A549 (cell line): ENCODE results near the gene RBFOX1. TPM values are rescaled to one million over a fixed set of nuclear protein-coding genes. Genes with fewer than 3 reads are reported as not detected.

Experiments
- ATAC-seq, 2 experiments: fragments of 200-7000 bp in 1 of 2; fragments of >200 bp in 1 of 2; cut with Nextera tagmentation in 1 of 2; cut with Tn5 transposase in 1 of 2; 3 replicates each; pipeline versions ENCODE4 v1.8.0 to v1.9.1; 2018 to 2020; ENCODE audit warnings: mild to moderate bottlenecking in 1 of 2, moderate library complexity in 1 of 2
- CTCF ChIA-PET: fragments of 300-600 bp; sonication (Branson Sonifier 250); formaldehyde crosslinking; extraction: SDS; loops from one replicate; lab custom pipeline; 2021; ENCODE audit warnings: antibody characterized with exemption, inconsistent platforms; lab: Yijun Ruan, JAX
- POLR2A ChIA-PET: fragments of 350-600 bp; formaldehyde crosslinking; extraction: SDS; loops from one replicate; lab custom pipeline; 2021; ENCODE audit warnings: antibody characterized with exemption, inconsistent platforms; lab: Yijun Ruan, JAX
- DNase-seq, 2 experiments: peaks; one replicate each; pipeline versions ENCODE4 v3.0.0 to v3.0.0-alpha.2; 2011 to 2016; ENCODE audit warnings: low read depth in 1 of 2, low spot score in 1 of 2
- FAIRE-seq: peaks from 2 replicates; lab custom pipeline; 2011; peaks lifted over from hg19 to GRCh38; lab: Jason Lieb, UNC
- H3K27ac ChIP-seq, 2 experiments: fragments of >200 bp; sonication (Bioruptor Twin); formaldehyde crosslinking; 3 replicates each; pipeline ENCODE4 v1.5.1; 2016 to 2017
- H3K4me1 ChIP-seq: fragments of >200 bp; sonication (Bioruptor Twin); formaldehyde crosslinking; 3 replicates; pipeline ENCODE4 v1.6.1; 2016
- H3K4me2 ChIP-seq: fragments of >200 bp; sonication (Bioruptor Twin); formaldehyde crosslinking; 3 replicates; pipeline ENCODE4 v1.6.1; 2016
- H3K4me3 ChIP-seq: fragments of >200 bp; sonication (Bioruptor Twin); formaldehyde crosslinking; 3 replicates; pipeline ENCODE4 v1.5.1; 2016
- H3K9me3 ChIP-seq: fragments of >200 bp; sonication (Bioruptor Twin); formaldehyde crosslinking; 3 replicates; pipeline ENCODE4 v1.6.1; 2016
- ATOH8 ChIP-seq: fragments of 250-450 bp; sonication (Bioruptor Pico); IDR thresholded peaks from 2 replicates; pipeline ENCODE4 v1.5.0; 2020; ENCODE audit warnings: low read depth, mild to moderate bottlenecking, moderate library complexity
- BCL3 ChIP-seq: fragments of >200 bp; sonication (Bioruptor Twin); formaldehyde crosslinking; IDR thresholded peaks from 3 replicates; pipeline ENCODE4 v1.6.1; 2016
- BHLHE40 ChIP-seq: IDR thresholded peaks from 2 replicates; pipeline ENCODE4 v1.6.1; 2012; ENCODE audit warnings: low read depth, low read length, inconsistent platforms
- CBX8 ChIP-seq: fragments of 200-600 bp; sonication (generic); IDR thresholded peaks from 2 replicates; pipeline ENCODE4 v1.6.1; 2016
- CEBPB ChIP-seq, 2 experiments: fragments of >200 bp in 1 of 2; sonication (Bioruptor Twin) in 1 of 2; formaldehyde crosslinking in 1 of 2; IDR thresholded peaks; 2 replicates each; pipeline ENCODE4 v1.6.1; 2012 to 2016
- EHMT2 ChIP-seq: fragments of 200-600 bp; sonication (generic); IDR thresholded peaks from 2 replicates; pipeline ENCODE4 v1.6.1; 2016; ENCODE audit warnings: antibody characterized with exemption, low read depth, mild to moderate bottlenecking, moderate library complexity
- ESRRA ChIP-seq: fragments of 150-350 bp; IDR thresholded peaks from 2 replicates; pipeline ENCODE4 v1.6.1; 2014; ENCODE audit warnings: mild to moderate bottlenecking, low read length, borderline replicate concordance
- FOSL2 ChIP-seq, 2 experiments: fragments of 450-650 bp in 1 of 2; fragments of >200 bp in 1 of 2; sonication (Bioruptor Twin) in 1 of 2; formaldehyde crosslinking; IDR thresholded peaks; 2 replicates each; pipeline versions ENCODE4 v1.5.0 to v1.6.1; 2016 to 2020; ENCODE audit warnings: mild to moderate bottlenecking in 1 of 2, moderate library complexity in 1 of 2
- HES2 ChIP-seq: fragments of >200 bp; sonication (Bioruptor Twin); formaldehyde crosslinking; IDR thresholded peaks from 2 replicates; pipeline ENCODE4 v1.6.1; 2016
- HEYL ChIP-seq: fragments of 250-450 bp; sonication (Bioruptor Pico); IDR thresholded peaks from 2 replicates; pipeline ENCODE4 v1.8.0; 2021; ENCODE audit warnings: mild to moderate bottlenecking, moderate library complexity
- HOXB5 ChIP-seq: fragments of 250-450 bp; sonication (Bioruptor Pico); IDR thresholded peaks from 2 replicates; pipeline ENCODE4 v1.5.0; 2020; ENCODE audit warnings: mild to moderate bottlenecking, moderate library complexity
- JUN ChIP-seq, 2 experiments: fragments of >200 bp; sonication (Bioruptor Twin); formaldehyde crosslinking; IDR thresholded peaks; 2 replicates in 1 of 2; 3 replicates in 1 of 2; pipeline ENCODE4 v1.6.1; 2016 to 2017
- KDM1A ChIP-seq: fragments of 200-600 bp; sonication (generic); IDR thresholded peaks from 2 replicates; pipeline ENCODE4 v1.6.1; 2016; ENCODE audit warnings: low read depth, mild to moderate bottlenecking
- KDM5A ChIP-seq: fragments of 200-600 bp; sonication (generic); IDR thresholded peaks from 2 replicates; pipeline ENCODE4 v1.6.1; 2016; ENCODE audit warnings: antibody characterized with exemption, mild to moderate bottlenecking
- MAFK ChIP-seq: fragments of 450-650 bp; IDR thresholded peaks from 2 replicates; pipeline ENCODE4 v1.6.1; 2014; ENCODE audit not compliant: partially characterized antibody
- MAZ ChIP-seq: fragments of 150-350 bp; IDR thresholded peaks from 2 replicates; pipeline ENCODE4 v1.6.1; 2014; ENCODE audit warnings: antibody characterized with exemption, low read depth, low read length, borderline replicate concordance
- NFE2L2 ChIP-seq: fragments of 150-350 bp; conservative IDR thresholded peaks from 2 replicates; pipeline ENCODE4 v1.6.1; 2014; ENCODE audit warnings: low read length
- PBX3 ChIP-seq: IDR thresholded peaks from 2 replicates; pipeline ENCODE4 v1.6.1; 2012
- PHF8 ChIP-seq: fragments of 200-600 bp; sonication (generic); IDR thresholded peaks from 2 replicates; pipeline ENCODE4 v1.6.1; 2016; ENCODE audit warnings: low read depth, mild to moderate bottlenecking, antibody characterized with exemption, moderate library complexity, borderline replicate concordance
- RAD21 ChIP-seq, 2 experiments: fragments of >200 bp in 1 of 2; sonication (Bioruptor Twin) in 1 of 2; formaldehyde crosslinking in 1 of 2; IDR thresholded peaks in 1 of 2; conservative IDR thresholded peaks in 1 of 2; 2 replicates in 1 of 2; 3 replicates in 1 of 2; pipeline ENCODE4 v1.6.1; 2012 to 2018; ENCODE audit warnings: inconsistent platforms in 1 of 2
- RCOR1 ChIP-seq: fragments of 150-350 bp; IDR thresholded peaks from 2 replicates; pipeline ENCODE4 v1.6.1; 2014; ENCODE audit warnings: antibody characterized with exemption, low read length, low read depth
- RFX5 ChIP-seq: fragments of 450-650 bp; IDR thresholded peaks from 2 replicates; pipeline ENCODE4 v1.7.1; 2014; ENCODE audit warnings: antibody characterized with exemption, mild to moderate bottlenecking, moderate library complexity
- SMC3 ChIP-seq: fragments of >200 bp; sonication (Bioruptor Twin); formaldehyde crosslinking; IDR thresholded peaks from 3 replicates; pipeline ENCODE4 v1.6.1; 2018; ENCODE audit warnings: inconsistent platforms
- SREBF2 ChIP-seq: fragments of 450-650 bp; IDR thresholded peaks from 2 replicates; pipeline ENCODE4 v1.6.1; 2014; ENCODE audit warnings: mild to moderate bottlenecking, moderate library complexity
- TP53 ChIP-seq: fragments of 250-450 bp; sonication (Bioruptor Pico); IDR thresholded peaks from 2 replicates; pipeline ENCODE4 v1.5.0; 2021; ENCODE audit warnings: mild to moderate bottlenecking, moderate library complexity
- ZNF302 ChIP-seq: fragments of 250-450 bp; sonication (Bioruptor Pico); IDR thresholded peaks from 2 replicates; pipeline ENCODE4 v1.9.0; 2021; ENCODE audit warnings: inconsistent platforms, mild to moderate bottlenecking, moderate library complexity
- WGBS: methylation state at CpG from one replicate; pipeline ENCODE4 v1.1.6; 2017; ENCODE audit errors: missing lambda C conversion rate; 5-methylcytosine and 5-hydroxymethylcytosine counted together
- polyA plus RNA-seq, 4 experiments: library from polyadenylated mRNA; depleted of rRNA in 3 of 4; stranded (reverse); fragments of >200 nt; fragmentation: RNase III in 1 of 4; extraction: RNeasy Plus Mini Kit Qiagen cat#74134 plus additional on column Dnase treatment in 1 of 4; gene quantifications; 2 replicates in 3 of 4; 3 replicates in 1 of 4; pipeline ENCODE4 v1.2.3, GENCODE V29; 2011 to 2017

Gene RBFOX1
- polyA plus RNA-seq, 2 of the 4 experiments (the other 2 are of a cell fraction), result not detected

- FAIRE-seq (no peak), ATAC-seq (no peak)
- Histone ChIP-seq H3K4me2 (no peak overlapping the region), H3K4me3 (no peak overlapping the region), H3K9me3 (no peaks in the 10 kb centered on the region), H3K4me1 (no peaks in the 10 kb centered on the region)
- CTCF ChIA-PET, result no interaction called here
- POLR2A ChIA-PET, result no interaction called here
- TF ChIP-seq HES2 (no peak), PHF8 (no peak), TP53 (CRISPR knock-in tag) (no peak), BCL3 (no peak), MAZ (no peak), CEBPB (IDR thresholded peaks at IDR 0.05) (no peak), ZNF302 (no peak), KDM1A (no peak), JUN (IDR thresholded peaks at IDR 0.05) (no peak), KDM5A (no peak), CBX8 (no peak), MAFK (no peak)
- TF ChIP-seq, all 56 proteins: peak for 0
- H3K27ac ChIP-seq, result no peak overlapping the region
- no peak for DNase-seq
- WGBS, result under 1% methylated on average over 4 of the region's 4 CpGs
Measured at GRCh38 chr16:7590934-7591333, 258.3 kb downstream of the RBFOX1 start.

- DNase-seq, result no peak
- CTCF ChIA-PET, result no interaction called here
- H3K27ac ChIP-seq, result no peak overlapping the region
- no peak for FAIRE-seq
- H3K9me3 ChIP-seq, result no peaks in the 10 kb centered on the region
- no peak overlapping the region for H3K4me2 ChIP-seq
- no peak overlapping the region for H3K4me3 ChIP-seq
- no peak for TF ChIP-seq JUN (IDR thresholded peaks at IDR 0.05)
- no peak for TF ChIP-seq CEBPB (IDR thresholded peaks at IDR 0.05)
- no peak for TF ChIP-seq KDM1A
- no peak for TF ChIP-seq RAD21 (conservative IDR thresholded peaks at IDR 0.05 in 1 of 2, IDR thresholded peaks at IDR 0.05 in 1 of 2)
- no peak for TF ChIP-seq ESRRA
- TF ChIP-seq MAZ, result no peak
- TF ChIP-seq RCOR1, result no peak
- no peak for TF ChIP-seq RFX5
- H3K4me1 ChIP-seq, result no peaks in the 10 kb centered on the region
- POLR2A ChIA-PET, result no interaction called here
- WGBS, result 51% methylated on average over 11 of the region's 11 CpGs
- ATAC-seq, result no peak
Measured at GRCh38 chr16:7596308-7596707, 263.7 kb downstream of the RBFOX1 start.

- Histone ChIP-seq H3K27ac (no peak overlapping the region), H3K4me1 (no peaks in the 10 kb centered on the region), H3K4me3 (no peak overlapping the region), H3K4me2 (no peak overlapping the region), H3K9me3 (no peaks in the 10 kb centered on the region)
- no peak for FAIRE-seq
- no peak for DNase-seq
- TF ChIP-seq ZNF302 (no peak), JUN (IDR thresholded peaks at IDR 0.05) (no peak), SMC3 (no peak), SREBF2 (no peak), HOXB5 (no peak), NFE2L2 (no peak), CBX8 (no peak), ATOH8 (CRISPR knock-in tag) (no peak), PBX3 (no peak), BHLHE40 (no peak), TP53 (CRISPR knock-in tag) (no peak), MAFK (no peak), EHMT2 (no peak), RFX5 (no peak), HEYL (CRISPR knock-in tag) (no peak), FOSL2 (IDR thresholded peaks at IDR 0.05) (no peak), FOSL2 (CRISPR knock-in tag; IDR thresholded peaks at IDR 0.05) (no peak), RCOR1 (no peak), ESRRA (no peak)
- TF ChIP-seq, all 56 proteins: peak for 0
- CTCF ChIA-PET, result no interaction called here
- 2% methylated on average over 3 of the region's 3 CpGs for WGBS
- POLR2A ChIA-PET, result no interaction called here
- no peak for ATAC-seq
Measured at GRCh38 chr16:7597677-7598076, 265.0 kb downstream of the RBFOX1 start.
